ENCODE measurements around the gene LRTM1. TPM values are rescaled to one million over a fixed set of nuclear protein-coding genes. Genes with fewer than 3 reads are reported as not detected.

The LRTM1 gene
- total RNA-seq, 2 experiments from 2014 or later = not detected

DNA sequence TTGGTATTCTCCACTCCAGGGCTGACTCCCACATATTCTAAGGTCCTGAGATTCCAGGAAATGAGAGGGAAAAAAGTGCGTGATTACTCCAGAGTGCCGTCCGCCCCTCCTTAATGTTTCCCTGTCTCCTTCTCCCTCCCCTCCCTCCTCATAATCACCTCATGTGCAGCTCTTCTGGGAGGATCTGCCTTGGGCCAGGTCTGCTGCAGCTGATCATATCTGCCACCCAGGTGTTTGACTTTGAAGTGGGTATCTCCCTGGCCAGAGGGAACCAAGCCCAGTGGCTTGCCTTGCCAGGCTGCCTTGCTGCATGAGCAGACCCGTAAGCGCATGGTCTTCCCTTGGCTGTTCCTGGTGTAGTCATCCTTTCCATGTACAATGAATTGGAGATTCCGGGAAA, 28.1 kb upstream of the LRTM1 start:
- no peaks in the 10 kb centered on the region for H3K4me1 Mint-ChIP-seq
- no peaks in the 10 kb centered on the region for H3K9me3 Mint-ChIP-seq
- H3K27me3 Mint-ChIP-seq = no peaks in the 10 kb centered on the region
- ChIA-PET POLR2A (no interaction called here), CTCF (no interaction called here)
- H3K36me3 Mint-ChIP-seq (ENCODE audit: low read depth) = no peaks in the 10 kb centered on the region
- H3K4me3 Mint-ChIP-seq = no peak overlapping the region
- DNase-seq = no peak
- H3K27ac Mint-ChIP-seq = no peak overlapping the region

DNA sequence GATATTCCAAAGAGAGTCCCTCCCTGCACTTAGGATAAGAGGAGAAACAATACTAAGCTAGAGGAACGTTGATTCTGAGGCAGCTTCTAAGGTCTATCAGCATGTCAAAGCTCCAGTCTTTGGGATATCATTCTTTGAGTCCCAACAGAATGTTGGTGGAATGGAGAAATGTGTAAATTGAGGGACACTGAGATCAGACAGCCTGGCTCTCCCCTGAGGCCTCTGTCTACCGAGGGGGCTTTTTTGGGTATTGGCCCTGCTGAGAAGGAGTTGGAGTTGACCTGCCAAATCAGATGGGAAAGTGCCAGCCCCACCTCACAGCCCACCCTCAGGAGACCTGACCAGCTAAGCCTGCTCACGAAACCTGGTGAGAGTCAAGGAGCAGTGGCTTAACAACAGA, 27.6 kb upstream of the LRTM1 start:
- Mint-ChIP-seq H3K27ac (no peak overlapping the region), H3K27me3 (no peaks in the 10 kb centered on the region), H3K36me3 (ENCODE audit: low read depth) (no peaks in the 10 kb centered on the region), H3K4me1 (no peaks in the 10 kb centered on the region), H3K4me3 (no peak overlapping the region), H3K9me3 (no peaks in the 10 kb centered on the region)
- POLR2A ChIA-PET = no interaction called here
- CTCF ChIA-PET = interaction anchor here (0.8 kb wide), 1 partner anchor 9 kb away, joined by 3 read pairs; no protein-coding TSS in a partner anchor
- DNase-seq = no peak

DNA sequence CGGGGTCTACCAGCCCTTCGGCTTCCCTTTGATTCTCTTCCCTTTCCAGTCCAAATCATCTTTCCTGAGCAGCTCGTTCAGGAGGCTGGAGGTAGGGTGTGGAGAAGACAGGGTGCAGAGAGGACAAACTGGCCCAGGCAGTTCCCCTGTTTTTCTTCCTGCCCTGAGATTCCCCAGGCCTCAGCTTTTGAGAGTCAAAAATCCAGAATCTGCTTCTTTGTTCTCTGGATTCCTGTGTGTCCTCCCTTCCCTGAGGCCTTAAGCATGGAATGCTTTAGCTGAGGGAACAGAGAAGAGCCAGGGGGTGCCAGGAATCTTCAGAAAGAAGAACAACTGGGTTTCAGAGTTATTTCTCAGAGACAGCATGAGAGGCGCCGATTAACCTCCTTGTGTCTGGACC, 26.7 kb upstream of the LRTM1 start:
- H3K4me3 Mint-ChIP-seq = no peak overlapping the region

DNA sequence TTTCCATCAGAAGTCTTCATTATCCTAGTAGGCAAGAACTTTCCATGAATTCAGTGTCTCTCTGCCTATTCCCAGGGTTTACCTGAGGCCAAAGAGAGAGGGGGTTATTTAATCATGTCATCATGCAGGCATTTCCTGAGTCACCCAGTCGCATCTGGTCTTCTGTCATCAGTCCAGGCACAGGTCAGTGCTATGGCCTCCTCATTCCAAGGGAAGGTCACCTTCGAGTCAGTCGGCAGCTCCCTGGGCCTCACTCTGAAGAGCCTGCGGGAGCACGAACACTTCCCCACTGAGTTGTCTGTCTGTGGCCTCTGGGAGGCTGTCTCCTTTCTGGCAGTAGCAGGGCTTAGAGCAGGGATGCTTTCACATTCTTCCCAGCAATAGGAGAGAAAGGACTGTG, 26.2 kb upstream of the LRTM1 start:
- no peak for DNase-seq
- no peaks in the 10 kb centered on the region for H3K9me3 Mint-ChIP-seq
- ChIA-PET CTCF (no interaction called here), POLR2A (no interaction called here)
- H3K36me3 Mint-ChIP-seq (ENCODE audit: low read depth) = no peaks in the 10 kb centered on the region
- H3K4me1 Mint-ChIP-seq = no peaks in the 10 kb centered on the region
- H3K4me3 Mint-ChIP-seq = no peak overlapping the region
- no peak overlapping the region for H3K27ac Mint-ChIP-seq
- no peaks in the 10 kb centered on the region for H3K27me3 Mint-ChIP-seq

More for the DNA sequence above, 26.7 kb upstream of the LRTM1 start:
- Mint-ChIP-seq H3K27me3 (no peaks in the 10 kb centered on the region), H3K9me3 (no peaks in the 10 kb centered on the region), H3K27ac (no peak overlapping the region), H3K4me1 (no peaks in the 10 kb centered on the region), H3K36me3 (ENCODE audit: low read depth) (no peaks in the 10 kb centered on the region)
- ChIA-PET POLR2A (no interaction called here), CTCF (no interaction called here)
- DNase-seq = no peak

DNA sequence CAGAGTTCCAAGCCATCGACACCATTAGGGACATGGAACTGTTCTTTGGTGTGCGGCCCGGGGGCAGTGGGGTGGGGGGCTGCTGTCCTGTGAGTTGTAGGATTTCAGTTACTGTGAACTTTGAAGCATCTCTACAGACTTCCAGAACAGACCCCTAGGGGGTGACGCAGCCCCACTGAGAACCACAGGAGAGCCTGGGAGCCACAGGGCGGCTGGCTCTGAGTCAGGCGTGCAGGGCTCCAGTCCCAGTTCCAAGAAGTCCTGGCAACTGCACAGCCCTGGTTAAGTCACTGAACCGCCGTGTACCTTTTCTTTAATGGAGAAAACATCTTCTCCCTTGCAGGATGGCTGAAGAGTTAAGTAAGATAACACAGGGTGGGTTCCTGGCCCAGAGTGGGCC, 23.5 kb upstream of the LRTM1 start:
- Mint-ChIP-seq H3K27ac (no peak overlapping the region), H3K36me3 (ENCODE audit: low read depth) (no peaks in the 10 kb centered on the region), H3K27me3 (no peaks in the 10 kb centered on the region), H3K4me3 (no peak overlapping the region), H3K4me1 (no peaks in the 10 kb centered on the region), H3K9me3 (no peaks in the 10 kb centered on the region)
- CTCF ChIA-PET = no interaction called here
- DNase-seq = no peak
- POLR2A ChIA-PET = no interaction called here

DNA sequence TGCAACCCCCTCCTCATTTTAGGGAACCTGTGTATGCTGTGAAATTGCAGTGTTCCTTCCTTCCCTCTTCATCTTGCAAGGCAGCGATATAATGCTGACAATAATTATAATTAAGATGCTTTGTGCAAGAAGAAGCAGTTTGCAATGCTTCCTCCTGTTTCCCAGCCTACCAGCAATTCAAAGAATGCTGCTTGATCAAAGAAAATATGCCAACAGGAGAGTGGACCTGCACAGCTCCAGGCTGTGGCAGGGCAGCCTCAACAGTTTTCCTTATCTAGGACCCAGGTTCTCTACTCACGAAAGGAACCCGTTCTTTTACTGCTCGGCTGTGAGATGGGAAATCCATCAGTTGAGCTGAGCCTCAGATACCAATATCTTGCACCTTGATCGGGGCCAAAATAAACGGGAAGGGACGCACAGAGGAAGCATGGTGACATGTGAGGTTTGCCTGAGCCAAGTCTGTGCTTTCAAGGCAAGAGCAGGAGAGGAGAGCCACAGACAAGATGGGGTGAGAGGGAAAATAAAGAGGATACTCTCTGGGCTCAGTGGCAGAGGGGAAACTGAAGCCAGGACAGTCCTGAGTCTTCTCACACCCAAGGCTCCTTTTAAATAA, 22.6 kb upstream of the LRTM1 start:
- no peak overlapping the region for H3K4me3 Mint-ChIP-seq
- ChIA-PET CTCF (no interaction called here), POLR2A (no interaction called here)
- H3K27me3 Mint-ChIP-seq = no peaks in the 10 kb centered on the region
- H3K9me3 Mint-ChIP-seq = no peaks in the 10 kb centered on the region
- H3K4me1 Mint-ChIP-seq = no peaks in the 10 kb centered on the region
- no peak for DNase-seq
- H3K36me3 Mint-ChIP-seq (ENCODE audit: low read depth) = no peaks in the 10 kb centered on the region
- H3K27ac Mint-ChIP-seq = no peak overlapping the region

DNA sequence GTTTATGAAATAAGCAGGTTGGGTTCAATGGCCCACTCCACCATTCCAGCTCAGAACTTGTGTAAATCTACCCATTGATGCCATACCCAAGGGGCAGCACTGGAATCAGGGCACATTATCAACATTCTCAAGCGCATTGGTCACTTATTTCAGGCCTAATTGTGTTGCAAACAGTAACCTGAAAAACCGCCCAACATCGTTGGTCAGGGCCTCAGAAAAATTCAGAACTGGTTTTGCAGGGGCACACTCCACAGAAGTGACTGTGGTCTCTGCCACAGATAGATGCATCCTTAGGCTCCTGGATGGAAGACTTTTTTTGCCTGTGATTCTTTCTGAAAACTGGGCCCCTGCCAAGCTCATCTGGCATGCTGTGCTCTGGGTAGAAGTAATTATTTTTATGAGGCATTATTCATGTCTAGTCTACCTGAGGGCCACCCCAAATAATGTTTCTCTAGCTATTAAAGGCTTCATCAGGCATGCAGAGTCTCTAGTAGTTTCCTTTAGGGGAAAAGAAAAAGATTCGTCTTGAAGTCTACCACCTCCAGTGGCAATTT, 21.7 kb upstream of the LRTM1 start:
- CTCF ChIA-PET = no interaction called here
- Mint-ChIP-seq H3K36me3 (ENCODE audit: low read depth) (no peaks in the 10 kb centered on the region), H3K4me3 (no peak overlapping the region), H3K27me3 (no peaks in the 10 kb centered on the region), H3K27ac (no peak overlapping the region), H3K4me1 (no peaks in the 10 kb centered on the region), H3K9me3 (no peaks in the 10 kb centered on the region)
- POLR2A ChIA-PET = no interaction called here
- no peak for DNase-seq

DNA sequence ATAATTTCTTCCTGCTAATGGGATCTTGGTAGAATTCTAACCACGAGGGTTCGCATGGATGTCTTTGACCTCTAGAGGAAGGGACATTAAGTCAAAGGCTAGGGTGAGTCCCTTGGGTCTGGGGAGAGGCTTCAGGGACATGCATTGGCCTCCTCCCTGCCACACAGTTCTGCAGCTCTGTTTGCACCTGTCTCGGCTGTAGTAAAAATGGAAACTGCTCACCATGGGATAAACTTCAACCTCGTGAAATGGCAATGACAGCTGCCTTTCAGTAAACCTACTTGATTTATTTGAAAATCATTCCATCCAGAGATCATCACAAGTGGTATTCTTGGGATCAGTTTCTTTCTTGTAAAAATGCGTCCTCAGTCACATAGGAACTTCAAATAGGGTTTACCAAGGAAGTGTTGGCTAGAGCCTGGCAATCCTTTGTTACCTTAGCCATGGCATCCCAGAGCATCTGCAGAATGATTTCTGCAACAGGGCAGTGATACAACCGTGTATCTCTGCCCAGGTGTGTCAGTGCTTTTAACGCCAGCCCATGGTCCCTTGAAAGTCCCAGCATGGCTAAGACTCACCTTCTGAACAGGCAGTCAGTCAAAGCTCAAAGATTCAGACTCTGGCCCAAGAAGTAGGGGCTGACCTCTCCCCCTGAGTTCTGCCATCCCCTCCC, 14.0 kb upstream of the LRTM1 start:
- no peaks in the 10 kb centered on the region for H3K36me3 Mint-ChIP-seq (ENCODE audit: low read depth)
- DNase-seq = no peak
- H3K27me3 Mint-ChIP-seq = peaks cover 2% of the 10 kb centered on the region
- ChIA-PET POLR2A (no interaction called here), CTCF (no interaction called here)
- H3K27ac Mint-ChIP-seq = no peak overlapping the region
- H3K9me3 Mint-ChIP-seq = no peaks in the 10 kb centered on the region
- H3K4me3 Mint-ChIP-seq = no peak overlapping the region
- no peaks in the 10 kb centered on the region for H3K4me1 Mint-ChIP-seq

DNA sequence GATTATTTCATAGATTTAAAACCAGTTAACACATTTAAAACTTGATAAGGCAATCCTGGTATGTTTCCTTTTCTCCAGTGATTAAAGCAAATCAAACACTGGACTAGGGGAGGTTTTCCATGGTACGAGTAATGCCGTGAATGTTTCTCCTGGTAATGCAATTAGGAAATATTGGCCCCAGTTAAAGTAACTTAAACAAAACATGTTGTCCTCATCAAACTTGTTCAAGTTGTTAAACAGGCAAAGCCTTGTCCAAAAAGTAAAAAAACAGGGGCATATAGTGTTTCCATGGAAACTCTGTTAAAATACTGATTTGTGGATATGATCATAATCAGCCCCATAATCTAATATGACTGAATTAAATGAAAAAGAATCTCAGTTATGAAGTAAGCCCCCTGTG, 13.1 kb upstream of the LRTM1 start:
- Mint-ChIP-seq H3K4me1 (no peaks in the 10 kb centered on the region), H3K36me3 (ENCODE audit: low read depth) (no peaks in the 10 kb centered on the region), H3K27ac (no peak overlapping the region), H3K9me3 (no peaks in the 10 kb centered on the region), H3K27me3 (peaks cover 2% of the 10 kb centered on the region), H3K4me3 (no peak overlapping the region)
- POLR2A ChIA-PET = no interaction called here
- CTCF ChIA-PET = no interaction called here
- no peak for DNase-seq

DNA sequence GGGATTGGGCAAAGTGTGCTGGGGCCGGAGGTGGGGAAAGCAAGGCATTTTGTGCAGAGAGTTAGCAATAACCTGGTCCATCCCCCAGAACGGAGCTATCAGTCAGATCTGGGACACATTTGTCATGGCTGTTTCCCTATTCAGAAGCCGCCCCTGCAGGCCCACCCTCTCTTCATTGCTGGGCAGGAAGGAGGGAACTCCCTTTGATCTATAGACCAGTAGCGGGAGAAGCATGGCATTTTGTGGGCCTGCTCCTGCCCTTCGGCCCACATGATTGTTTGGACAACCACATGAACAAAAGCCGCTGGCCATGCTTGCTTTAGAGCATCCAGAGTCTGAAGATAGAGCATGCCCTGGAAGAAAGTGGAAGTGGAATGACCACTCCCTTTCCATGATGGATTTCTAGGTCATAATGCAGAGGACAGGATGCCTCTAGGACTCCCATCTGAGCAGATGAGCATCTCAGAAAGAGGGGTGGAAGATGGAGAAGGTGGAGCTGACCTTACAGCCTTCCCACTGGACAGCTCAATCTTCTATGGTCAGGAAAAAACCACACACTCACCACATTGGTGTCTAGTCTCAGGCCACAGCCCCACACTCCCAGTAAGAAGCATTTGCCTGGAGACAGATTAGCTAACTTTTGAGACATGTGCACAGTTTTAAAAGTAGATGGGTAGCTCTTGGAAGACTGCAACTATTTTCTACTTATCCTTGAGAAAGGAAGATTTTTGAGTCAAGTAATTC, 11.9 kb upstream of the LRTM1 start:
- DNase-seq = no peak
- CTCF ChIA-PET = no interaction called here
- H3K27me3 Mint-ChIP-seq = peaks cover 2% of the 10 kb centered on the region
- H3K9me3 Mint-ChIP-seq = no peaks in the 10 kb centered on the region
- no peaks in the 10 kb centered on the region for H3K36me3 Mint-ChIP-seq (ENCODE audit: low read depth)
- H3K4me3 Mint-ChIP-seq = no peak overlapping the region
- no peaks in the 10 kb centered on the region for H3K4me1 Mint-ChIP-seq
- POLR2A ChIA-PET = no interaction called here
- no peak overlapping the region for H3K27ac Mint-ChIP-seq

DNA sequence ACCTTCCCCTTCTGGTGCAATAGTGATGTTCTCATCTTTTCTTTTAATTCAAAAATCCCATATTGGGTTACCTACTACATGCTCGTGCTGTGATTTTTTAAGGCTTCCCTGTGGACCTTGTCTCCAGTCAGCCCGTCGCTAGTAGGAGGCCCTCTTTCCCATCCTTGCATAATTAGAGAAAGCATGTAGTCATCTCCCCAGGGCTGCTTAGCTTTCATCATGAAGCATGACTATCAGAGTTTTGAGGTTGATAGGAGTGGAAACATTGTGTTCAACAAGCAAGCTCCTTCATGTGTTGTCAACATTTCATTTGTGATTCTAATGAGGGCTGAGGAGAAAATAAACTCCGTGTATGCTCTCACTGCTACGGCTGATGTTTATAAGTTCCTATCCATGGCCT, 8.7 kb upstream of the LRTM1 start:
- ChIA-PET POLR2A (no interaction called here), CTCF (interaction anchor here (1.5 kb wide), 1 partner anchor 10 kb away, joined by 3 read pairs; no protein-coding TSS in a partner anchor)
- H3K27me3 Mint-ChIP-seq = peaks cover 2% of the 10 kb centered on the region
- no peak for DNase-seq
- H3K36me3 Mint-ChIP-seq (ENCODE audit: low read depth) = no peaks in the 10 kb centered on the region
- no peaks in the 10 kb centered on the region for H3K9me3 Mint-ChIP-seq
- H3K27ac Mint-ChIP-seq = no peak overlapping the region
- H3K4me3 Mint-ChIP-seq = no peak overlapping the region
- H3K4me1 Mint-ChIP-seq = no peaks in the 10 kb centered on the region

DNA sequence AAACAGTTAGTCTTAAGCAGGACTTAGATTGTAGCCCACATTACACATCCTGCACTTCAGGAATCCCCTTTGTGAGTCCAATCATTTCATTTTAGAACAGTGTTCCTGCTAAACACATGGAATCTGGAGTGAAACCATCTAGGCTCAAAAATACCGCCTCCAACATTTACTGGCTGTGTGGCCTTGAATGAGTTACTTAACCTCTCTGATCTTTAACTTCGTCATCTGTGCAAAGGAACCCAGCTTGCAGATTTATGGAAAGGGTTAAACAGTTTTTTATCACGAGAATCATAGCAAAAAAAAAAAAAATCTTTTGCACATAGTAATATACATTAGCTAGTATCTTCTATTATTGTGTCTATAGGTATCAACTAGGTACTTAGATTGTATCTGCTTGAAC, 8.0 kb upstream of the LRTM1 start:
- CTCF ChIA-PET = interaction anchor here (0.6 to 1.5 kb wide), 2 partner anchors 11 to 252 kb away, joined by 3 to 4 read pairs; no protein-coding TSS in a partner anchor
- DNase-seq = no peak
- H3K36me3 Mint-ChIP-seq (ENCODE audit: low read depth) = no peaks in the 10 kb centered on the region
- H3K9me3 Mint-ChIP-seq = no peaks in the 10 kb centered on the region
- H3K4me3 Mint-ChIP-seq = no peak overlapping the region
- POLR2A ChIA-PET = no interaction called here
- peaks cover 2% of the 10 kb centered on the region for H3K27me3 Mint-ChIP-seq
- no peaks in the 10 kb centered on the region for H3K4me1 Mint-ChIP-seq
- H3K27ac Mint-ChIP-seq = no peak overlapping the region

DNA sequence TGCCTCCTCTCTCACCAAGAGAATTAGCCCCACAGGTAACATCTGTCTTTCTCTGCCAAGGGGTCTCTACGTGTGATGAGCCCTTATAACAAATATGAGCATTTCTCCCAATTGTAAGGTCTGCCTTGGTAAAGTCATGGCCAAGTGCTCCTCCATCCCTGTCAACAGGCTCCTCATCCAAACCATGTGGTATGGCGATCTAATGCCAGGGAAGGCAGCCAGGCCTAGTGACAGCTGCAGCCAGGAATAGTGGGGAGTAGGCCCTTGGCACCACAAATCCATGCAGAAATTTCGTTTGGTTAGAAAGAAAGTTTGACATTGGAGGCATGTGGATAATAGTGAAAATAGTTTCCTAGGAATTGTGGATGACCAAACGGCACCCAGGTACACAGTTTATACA, 4.7 kb upstream of the LRTM1 start:
- H3K9me3 Mint-ChIP-seq = no peaks in the 10 kb centered on the region
- no peak overlapping the region for H3K27ac Mint-ChIP-seq
- H3K4me1 Mint-ChIP-seq = no peaks in the 10 kb centered on the region
- no peak for DNase-seq
- CTCF ChIA-PET = no interaction called here
- no peak overlapping the region for H3K4me3 Mint-ChIP-seq
- POLR2A ChIA-PET = no interaction called here
- peaks cover 2% of the 10 kb centered on the region for H3K27me3 Mint-ChIP-seq
- no peaks in the 10 kb centered on the region for H3K36me3 Mint-ChIP-seq (ENCODE audit: low read depth)
